AG08395 (cell line): ENCODE data around the gene CSNK1G1.

ENCODE experiments used
- DNase-seq: peaks from one replicate; pipeline ENCODE4 v3.0.0; 2012; ENCODE audit warnings: mixed read lengths, low spot score

Gene CSNK1G1

DNA sequence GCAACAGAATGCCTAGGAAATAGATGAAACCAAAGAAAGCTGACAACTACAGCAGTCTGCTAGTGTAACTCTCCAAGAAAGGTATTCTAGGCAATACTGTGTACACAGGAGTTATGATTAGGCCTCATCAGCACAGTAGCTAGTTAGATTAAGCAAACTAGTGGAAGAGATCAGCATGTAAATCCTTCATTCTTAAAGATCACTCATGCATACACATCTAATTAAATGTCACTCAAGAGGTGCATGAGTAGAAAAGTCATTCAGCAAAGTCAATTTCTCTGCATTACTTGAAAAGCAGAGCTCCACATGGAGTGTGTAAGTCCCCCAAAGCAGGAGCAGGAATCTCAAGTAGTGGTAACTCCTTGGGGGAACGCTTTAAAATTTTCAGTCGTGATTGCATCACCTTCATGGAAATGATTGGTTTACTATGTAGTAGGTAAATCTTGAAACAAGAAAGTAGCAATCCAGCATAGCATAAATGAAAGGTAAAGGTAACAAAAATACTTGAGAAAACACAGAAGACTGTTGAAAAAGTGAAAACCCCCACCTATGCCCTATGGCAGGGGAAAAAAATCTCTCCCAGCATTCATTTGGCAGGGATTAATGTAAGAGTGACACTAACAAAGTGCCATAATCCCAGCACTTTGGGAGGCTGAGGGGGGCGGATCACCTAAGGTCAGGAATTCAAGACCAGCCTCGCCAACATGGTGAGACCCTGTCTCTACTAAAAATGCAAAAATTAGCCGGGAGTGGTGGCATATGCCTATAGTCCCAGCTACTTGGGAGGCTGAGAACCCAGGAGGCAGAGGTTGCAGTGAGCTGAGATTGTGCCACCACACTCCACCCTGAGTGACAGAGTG, 163.8 kb downstream of the CSNK1G1 start:
- no peak for DNase-seq

DNA sequence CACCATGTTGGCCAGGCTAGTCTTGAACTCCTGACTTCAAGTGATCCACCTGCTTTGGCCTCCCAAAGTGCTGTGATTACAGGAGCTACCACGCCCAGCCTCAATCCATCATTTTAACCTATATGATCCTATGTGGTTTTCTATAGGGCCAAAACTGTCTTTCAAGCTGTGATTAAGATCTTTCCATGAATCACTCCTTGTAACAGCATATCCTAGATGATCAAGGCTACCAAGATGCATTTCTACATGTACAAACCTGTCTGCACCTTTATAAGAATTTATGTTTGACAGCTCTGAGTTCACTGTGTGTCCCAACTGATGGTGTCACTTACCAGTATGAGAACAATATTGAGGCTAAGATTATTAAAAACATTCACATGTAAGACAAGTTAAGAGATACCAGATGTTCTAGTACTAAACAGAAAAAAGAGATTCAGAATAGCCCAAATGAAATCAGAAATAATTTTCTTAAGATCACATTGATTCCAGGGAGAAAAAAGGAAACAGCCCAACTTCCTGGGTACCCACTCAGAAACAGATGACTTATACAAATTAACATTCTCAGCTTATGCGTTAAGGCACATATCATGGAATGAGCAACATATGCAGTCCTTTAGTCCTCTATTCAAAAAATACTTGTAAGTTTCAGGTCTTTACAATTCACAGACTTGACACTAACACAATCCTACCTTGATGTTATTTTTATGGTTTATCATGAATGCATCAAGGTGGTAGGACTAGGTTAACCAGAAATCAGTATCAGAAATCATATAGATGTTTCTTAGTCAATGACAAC, 168.4 kb downstream of the CSNK1G1 start:
- no peak for DNase-seq

DNA sequence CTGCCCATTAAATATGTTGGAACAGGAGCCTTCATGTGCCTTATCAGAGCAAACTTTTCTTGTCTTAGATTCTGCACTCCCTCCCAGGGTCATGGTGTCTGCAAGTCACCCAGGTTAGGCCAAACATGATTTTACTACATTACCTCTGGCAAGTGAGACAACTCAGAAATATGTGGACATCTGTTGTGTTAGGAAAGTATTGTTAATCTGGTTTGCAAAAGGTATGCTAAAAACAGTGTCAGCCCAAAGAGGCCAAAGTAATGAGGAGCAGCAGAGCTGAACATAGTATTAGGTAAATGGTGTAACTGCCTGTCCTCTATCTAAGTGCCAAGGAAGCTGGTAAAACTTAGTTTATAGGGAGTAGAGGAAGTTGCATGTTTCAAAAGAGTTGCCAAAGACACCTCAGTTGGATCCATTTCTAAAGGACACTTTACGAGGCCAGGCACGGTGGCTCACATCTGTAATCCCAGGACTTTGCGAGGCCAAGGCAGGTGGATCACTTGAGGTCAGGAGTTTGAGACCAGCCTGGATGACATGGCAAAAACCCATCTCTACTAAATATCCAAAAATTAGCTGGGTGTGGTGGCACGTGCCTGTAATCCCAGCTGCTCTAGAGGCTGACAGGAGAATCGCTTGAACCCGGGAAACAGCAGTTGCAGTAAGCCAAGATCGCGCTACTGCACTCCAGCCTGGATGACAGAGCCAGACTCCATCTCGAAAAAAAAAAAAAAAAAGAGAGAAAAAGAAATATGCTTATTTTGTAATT, 170.6 kb downstream of the CSNK1G1 start:
- no peak for DNase-seq

DNA sequence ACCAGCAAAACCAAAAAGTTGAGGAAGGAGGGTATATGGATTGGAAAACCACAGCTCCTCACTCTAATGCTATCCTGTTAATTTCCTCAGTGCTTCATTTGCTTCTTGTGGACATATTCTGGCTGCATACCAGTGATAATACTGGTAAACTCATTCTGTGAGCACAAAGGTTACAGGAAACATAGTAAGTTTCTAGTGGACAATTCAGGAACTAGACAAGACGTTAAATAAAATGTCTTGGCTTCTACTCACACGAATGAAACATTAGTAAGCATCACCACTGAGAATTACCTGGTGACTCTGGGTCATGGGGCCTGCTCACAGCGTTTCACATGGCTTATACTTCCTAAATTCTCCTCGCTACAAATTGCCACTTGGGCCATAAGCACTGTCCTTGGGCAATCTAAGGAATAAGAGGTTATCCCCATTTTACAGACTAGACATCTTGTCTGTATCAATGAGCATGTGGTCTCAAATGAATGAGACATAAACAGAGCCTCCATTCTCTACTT, 173.1 kb downstream of the CSNK1G1 start:
- no peak for DNase-seq

DNA sequence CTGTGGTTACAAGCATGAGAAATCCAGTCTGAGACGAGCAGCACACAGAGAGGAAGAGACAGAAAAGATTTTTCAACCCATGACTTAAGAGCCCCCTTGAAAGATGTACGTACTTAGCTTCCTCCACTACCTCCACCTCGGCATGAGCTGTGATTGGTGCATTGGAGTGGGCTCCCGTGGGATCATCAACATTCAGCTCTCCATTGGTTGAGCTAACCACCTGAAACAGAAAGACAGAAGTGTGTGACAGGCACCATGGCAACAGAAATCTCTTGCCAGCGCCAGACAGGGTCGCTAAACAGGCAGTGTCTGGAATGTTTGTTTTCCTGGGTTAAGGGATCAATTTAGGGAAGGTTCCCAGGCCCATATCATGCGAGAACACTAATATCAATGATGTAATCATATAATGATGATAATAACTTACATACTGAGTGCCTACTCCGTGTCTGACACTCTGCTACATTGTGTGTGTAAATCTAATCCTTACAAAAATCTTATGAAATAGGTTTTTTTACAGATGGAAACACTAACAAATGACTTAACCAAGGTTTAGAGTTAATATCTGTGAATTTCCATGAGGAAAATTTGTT, 175.6 kb downstream of the CSNK1G1 start:
- no peak for DNase-seq

DNA sequence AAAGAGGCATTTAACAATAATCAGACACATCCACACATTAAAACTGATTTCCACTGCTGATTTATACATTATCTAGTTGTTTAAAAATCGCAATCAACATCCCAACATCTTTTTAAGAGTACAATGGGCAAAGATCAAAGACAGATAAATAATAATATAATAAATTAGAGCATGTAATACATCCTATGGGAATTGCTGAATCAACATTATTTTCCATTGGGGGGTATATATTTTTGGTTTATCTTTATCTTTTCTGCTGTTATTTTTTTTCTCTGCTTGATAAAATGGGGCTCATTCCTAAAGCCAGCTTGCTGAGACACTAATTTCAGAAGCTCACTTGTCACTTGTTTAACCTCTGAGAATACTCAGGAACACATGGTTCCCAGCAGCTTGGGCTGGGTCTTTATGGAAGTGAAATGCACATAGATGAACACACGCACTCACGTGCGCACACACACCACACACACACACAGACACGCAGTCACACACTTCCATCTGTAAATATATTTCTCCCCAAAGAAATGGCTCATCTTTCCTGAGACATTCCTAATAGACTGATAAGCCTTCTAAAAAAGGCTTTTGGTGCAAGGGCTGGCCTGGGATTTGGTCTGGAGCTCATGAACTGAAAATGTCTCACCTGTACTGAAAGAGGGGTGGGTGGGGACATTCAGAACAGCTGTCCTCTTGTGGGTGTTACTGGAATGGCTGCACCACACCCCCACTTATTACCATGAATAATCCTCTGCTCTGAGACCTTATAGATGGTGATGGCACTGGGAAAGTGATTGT, 189.7 kb downstream of the CSNK1G1 start:
- no peak for DNase-seq

DNA sequence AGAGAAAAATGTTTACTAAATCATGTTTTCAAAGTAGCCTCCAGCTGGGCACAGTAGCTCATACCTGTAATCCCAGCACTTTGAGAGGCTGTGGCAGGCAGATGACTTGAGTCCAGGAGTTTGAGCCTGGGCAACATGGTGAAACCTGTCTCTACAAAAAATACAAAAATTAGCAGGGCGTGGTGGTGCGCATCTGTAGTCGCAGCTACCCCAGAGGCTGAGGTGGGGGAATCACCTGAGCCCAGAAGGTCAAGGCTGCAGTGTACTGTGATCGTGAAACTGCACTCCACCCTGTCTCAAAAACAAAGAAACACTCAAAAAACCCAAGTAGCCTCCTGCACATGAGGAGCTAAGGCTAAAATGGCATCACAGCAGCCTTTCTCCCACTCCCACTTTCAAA, 191.5 kb downstream of the CSNK1G1 start:
- no peak for DNase-seq

DNA sequence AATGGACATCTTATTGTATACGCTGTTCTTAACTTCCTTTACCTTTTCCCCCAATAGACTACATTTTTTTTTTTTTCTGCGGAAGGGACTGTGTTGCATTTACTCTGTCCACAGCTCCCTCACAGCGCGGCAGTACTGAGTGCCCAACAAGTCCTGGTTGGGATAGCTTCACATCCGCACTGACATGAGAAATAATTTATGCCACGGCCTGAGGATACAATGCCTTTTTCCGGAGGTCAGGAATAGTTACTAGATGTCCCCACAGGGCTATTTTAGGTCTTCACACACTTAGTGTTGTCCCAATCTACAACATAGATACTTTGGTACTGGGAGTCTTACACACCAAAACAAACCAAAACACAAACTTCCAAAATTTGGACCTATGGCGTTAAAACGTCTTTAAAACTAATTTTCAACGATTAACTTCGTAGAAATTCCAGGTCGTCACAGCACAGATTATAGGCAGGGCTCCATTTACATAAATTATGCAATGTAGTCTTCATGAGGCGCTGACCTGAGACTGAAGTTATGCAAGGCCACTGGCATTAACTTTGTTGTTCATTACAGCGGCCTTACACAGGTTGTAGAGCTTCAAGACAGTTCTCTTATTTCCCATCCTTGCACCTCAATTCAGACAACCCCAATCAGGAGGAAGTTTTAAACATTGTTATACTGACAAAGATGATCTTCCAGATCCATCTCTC, 192.2 kb downstream of the CSNK1G1 start:
- no peak for DNase-seq

DNA sequence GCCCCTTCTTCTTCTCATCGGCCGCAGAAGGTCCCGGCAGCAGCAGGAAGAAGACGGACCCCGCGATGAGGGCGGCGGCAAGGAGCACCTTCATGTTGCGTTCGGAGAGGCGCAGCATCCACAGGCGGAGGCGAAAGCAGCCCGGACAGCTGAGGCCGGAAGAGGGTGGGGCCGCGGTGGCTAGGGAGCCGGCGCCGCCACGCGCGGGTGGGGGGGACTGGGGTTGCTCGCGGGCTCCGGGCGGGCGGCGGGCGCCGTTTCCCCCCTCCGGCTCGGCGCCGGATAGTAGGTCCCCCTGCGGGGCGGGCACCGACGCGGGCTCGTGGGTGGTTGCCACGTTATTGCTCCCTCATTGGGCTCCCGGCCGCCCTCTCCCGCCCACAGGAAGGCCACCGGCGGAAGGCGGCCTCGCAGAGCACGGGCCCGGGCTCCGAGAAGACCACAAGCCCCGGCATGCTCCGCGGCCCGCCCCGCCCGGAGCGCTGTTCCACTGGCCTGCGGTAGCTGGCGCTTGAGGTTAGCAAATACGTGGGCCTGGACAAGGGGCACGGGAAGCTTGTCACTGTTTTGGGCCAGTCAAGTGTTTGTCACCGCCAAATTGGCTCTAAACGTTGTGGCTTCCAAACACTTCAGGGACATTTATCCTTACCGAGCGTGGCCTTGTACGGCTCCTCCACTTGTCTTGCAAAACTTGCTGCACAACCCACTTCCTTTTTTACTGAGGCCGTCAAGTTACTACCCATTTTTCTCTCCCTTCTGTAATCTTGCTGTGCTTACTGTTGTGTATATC, 192.9 kb downstream of the CSNK1G1 start, which contains the start of gene PPIB:
Gene PPIB, minus strand, starts transcription at position 154 of the 790 bp plus-strand sequence. Its CDS starts 36 bp downstream, at position 118.
- peak; percentile 97 for DNase-seq

DNA sequence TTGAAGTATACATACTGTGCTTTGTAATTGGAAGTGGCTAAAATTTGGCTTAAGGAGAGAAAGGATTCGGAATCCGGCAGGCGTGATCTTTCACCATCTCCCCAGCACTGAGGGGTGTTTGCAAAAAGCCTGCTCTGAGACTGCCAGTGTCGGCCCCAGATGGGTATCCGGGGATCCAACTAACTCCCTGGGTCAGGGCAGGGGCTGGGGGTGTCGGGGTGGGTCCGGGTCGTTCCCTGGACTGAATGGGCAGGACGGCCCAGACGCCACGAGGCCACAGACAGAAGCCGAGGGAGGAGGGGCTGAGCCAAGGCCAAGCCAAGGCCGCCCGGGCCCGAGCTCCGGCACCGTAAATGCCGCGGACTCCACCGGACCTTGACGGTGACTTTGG, 193.5 kb downstream of the CSNK1G1 start:
- peak; percentile 39 for DNase-seq

DNA sequence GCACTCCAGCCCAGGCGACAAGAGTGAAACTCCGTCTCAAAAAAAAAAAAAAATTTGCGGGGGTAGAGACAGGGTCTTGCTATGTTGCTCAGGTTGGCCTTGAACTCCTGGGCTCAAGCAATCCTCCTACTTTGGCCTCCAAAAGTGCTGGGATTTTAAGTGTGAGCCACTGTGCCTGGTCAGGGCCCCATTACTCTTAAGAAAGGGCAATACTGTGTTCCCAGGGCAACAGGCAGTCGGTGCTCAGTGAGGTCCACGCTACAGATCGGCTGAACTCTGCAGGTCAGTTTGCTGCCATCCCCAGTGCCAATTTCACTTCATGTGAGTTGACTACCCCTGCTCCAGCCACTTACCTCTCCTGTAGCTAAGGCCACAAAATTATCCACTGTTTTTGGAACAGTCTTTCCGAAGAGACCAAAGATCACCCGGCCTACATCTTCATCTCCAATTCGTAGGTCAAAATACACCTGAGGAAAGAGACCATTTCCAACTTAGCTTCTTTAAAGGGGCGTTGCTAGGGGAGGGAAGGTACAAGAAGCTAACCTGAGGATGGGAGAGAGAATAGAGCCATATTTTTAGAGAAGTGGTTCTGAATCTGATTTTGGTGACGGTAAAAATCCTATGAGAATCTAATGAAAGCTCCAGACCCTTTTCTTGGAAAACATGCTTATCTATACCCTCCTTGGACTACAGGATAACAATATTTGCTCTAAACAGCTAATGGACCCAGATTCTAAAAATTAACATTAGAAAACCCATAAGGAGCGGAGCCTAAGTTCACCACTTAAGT, 194.1 kb downstream of the CSNK1G1 start:
- DNase-seq: no peak

DNA sequence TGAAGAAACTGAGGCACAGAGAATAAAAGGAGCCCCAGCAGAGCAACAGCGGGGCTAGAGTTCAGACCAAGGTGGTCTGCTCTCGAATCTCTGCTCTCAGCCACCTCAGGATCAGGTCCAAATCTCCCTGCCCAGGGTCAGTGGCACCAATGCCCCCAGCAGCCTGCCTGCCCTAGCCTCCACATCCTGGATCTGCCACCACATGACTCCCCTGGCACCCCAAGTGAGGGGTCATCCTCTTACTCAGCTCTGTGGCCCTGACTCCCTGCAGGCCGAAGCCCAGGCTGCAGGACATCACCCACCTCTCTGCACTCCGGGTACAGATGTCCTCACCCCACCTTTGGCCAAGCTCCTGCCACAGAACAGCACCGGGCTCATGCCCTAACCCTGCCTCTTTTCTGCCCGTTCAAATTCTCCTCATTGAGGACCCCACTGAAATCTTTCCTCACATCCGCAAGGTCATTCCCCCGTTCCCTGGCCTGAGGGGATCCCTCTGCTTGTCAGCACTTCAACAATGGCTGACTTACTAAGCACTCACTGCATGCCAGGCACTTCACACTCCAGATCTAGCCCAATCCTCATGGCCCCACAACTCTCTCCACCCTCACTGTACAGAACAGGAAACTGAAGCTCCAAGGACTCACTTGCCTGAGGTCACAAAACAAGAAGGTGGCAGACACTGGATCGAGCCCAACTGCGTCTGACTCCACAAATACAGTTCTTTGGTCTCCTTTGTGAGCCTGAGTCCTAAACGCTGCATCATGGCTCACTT, 197.4 kb downstream of the CSNK1G1 start:
- DNase-seq: no peak

DNA sequence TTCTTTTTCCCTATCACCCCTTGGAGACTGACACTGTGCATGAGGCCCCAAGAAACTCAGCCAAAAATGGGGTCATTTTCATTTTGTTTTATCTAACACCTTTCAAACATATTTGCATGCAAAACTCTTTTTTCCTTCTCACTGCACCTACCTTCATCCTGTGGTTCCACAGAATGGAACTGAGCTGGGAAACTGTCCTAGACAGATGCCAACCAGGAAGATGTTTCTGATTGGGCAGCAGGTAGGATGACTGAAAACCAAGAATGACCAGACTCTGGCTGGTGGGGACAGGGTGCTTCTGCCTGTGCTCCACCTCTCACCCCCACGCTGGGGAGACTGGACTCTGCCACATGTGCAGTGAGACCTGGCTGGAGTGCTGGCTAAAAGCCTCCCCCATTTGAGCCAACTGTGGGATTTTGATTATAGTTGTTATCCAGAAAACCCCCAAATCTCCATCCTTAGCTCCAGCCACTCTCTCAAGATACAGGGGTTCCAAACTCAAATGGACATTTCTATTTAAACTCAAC, 198.3 kb downstream of the CSNK1G1 start:
- DNase-seq: no peak

DNA sequence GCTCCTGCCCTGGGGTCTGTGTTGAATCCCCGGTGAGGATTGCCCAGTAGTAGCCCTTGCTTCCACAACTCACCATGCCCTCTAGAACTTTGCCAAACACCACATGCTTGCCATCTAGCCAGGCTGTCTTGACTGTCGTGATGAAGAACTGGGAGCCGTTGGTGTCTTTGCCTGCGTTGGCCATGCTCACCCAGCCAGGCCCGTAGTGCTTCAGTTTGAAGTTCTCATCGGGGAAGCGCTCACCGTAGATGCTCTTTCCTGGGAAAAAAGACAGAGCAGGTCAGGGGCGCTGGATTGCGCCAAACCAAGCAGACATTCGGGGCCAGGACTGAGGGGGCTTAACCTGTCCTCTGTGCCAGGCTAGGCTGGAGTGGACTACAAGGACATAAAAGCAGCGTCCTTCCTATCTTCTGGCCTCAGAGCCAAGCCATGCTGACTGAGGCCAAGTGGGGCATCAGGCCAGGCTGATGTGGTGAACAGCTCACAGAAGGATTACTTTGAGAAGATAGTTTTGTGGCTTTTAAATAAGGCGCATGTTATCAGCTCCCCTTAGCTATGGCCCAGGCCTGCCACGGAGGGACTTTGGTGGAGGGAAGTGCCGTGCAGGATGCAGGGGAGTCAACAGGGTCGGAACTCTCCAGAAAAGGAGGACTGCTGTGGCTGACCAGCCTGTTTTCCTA, 199.2 kb downstream of the CSNK1G1 start:
- no peak for DNase-seq

DNA sequence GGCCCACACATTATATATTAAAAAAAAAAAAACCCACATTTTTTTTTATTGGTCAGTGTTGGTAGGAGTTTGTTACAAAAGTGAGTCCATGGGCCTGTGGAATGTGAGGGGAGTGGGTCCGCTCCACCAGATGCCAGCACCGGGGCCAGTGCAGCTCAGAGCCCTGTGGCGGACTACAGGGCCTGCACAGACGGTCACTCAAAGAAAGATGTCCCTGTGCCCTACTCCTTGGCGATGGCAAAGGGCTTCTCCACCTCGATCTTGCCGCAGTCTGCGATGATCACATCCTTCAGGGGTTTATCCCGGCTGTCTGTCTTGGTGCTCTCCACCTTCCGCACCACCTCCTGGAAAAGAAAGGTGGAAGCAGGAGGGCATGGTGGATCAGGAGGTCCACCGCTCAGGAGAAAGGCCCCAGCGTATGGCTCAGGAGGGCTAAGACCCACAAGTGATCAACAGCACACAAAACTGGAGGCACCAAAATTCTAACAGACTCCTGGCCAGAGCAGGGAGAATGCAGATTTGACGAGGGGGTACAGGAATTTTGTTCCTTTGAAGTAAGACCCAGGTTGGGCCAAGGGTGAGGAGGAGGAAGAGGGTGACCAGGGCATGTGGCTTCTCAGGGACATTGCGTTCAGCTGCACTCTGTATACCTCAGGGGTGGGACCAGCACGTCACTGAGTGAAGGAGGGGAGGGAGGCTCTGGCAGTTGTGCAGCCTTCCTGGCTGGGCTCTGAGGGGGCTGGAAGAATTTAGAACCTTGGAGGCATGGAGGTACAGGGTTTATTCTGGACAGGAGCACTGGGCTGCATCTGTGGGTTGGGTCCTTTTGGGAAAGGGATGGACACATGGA, 199.9 kb downstream of the CSNK1G1 start:
- DNase-seq: no peak
